ENCODE data around the gene GHRH.

GRCh38 chr20:37277253-37277593 lies 15.6 kb upstream of the GHRH start:
- TF ChIP-seq CTCF (IDR thresholded peaks at IDR 0.05; ENCODE audit: low read depth, low read length) (no peak), EZH2phosphoT487 (IDR thresholded peaks at IDR 0.05; ENCODE audit: low read depth) (no peak)
